Measurements from ENCODE around the gene OSCP1.
"Not testable (repeated sequence)": the region's sequence is repeated elsewhere in the genome, so short reads cannot be mapped to it uniquely, and the experiment has no call there.

The OSCP1 gene, protein sequence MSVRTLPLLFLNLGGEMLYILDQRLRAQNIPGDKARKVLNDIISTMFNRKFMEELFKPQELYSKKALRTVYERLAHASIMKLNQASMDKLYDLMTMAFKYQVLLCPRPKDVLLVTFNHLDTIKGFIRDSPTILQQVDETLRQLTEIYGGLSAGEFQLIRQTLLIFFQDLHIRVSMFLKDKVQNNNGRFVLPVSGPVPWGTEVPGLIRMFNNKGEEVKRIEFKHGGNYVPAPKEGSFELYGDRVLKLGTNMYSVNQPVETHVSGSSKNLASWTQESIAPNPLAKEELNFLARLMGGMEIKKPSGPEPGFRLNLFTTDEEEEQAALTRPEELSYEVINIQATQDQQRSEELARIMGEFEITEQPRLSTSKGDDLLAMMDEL

DNA sequence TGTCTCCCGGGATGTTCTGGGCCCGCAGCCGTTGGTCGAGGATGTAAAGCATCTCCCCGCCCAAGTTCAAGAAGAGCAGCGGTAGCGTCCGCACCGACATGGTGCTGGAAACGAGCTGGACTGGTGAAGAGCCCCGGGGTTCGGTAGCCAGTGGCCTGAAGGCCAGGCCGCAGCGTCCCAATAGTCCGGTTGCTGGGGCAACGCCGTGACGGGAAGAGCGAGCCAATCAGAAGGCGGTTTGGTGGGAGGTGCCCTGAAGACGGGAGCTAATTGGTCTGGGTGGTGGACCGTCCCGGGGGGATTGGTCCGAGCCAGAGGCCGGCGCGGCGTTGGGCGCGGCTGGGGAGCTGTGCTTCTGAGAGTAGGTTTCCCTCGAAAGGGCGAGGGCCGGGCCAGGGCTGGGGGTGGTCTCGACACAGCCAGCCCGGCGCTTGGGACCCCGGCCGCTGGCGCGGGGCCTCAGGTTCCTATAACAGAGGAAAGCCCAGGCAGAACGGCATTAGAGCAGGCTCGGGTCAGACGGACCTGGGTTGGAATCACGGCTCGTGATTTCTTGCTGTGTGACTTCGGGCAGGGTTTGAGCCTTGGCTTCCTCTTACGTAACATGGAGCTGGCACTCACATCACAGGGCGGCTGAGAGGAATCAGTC is at the start of gene OSCP1:
OSCP1 (minus strand) TSS at position 182 of the 649 bp plus-strand sequence; CDS start at position 100, 82 bp downstream.
- peak; percentile 100 for DNase-seq (ENCODE audit: extremely low spot score, insufficient read length, low read depth)
- FAIRE-seq, result peak; percentile 98

- DNase-seq (ENCODE audit: extremely low spot score, insufficient read length, low read depth) (no peak), FAIRE-seq (no peak)
These were observed 47.0 kb upstream of the OSCP1 start for GRCh38 chr1:36497207-36497606.

DNA sequence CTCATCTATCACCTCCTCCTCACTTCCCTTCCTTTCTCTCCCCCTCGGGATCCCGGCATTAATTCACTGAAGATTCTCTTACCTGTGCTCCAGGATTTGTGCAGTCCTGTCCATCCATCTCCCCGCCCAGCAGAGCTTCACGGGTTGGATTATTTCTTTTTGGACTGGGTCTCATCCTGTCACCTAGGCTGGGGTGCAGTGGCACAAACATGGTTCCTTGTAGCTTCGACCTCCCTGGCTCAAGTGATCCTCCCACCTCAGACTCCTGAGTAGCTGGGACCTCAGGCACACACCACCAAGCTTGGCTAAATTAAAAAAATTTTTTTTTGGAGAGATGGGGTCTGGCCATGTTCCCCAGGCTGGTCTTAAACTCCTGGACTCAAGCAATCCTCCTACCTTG is 44.7 kb upstream of the OSCP1 start:
- no peak for FAIRE-seq

DNA sequence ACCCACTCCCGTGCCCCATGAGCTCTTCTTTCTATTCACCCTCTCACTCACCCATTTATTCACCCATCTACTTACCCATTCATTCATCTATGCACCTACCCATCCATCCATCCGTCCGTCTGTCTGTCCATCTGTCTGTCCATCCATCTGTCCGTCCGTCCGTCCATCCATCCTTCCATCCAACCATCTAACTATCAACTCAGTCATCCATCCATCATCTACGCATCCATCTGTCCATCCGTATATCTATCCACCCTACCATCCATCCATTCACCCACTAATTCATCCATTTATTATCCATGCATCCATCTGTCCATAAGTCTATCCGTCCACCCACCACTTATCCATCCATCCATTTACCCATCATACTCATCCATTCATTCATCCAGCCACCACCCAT is 43.3 kb upstream of the OSCP1 start:
- DNase-seq (ENCODE audit: extremely low spot score, insufficient read length, low read depth) (no peak), FAIRE-seq (no peak)

More for the DNA sequence above, 44.7 kb upstream of the OSCP1 start:
- no peak for DNase-seq (ENCODE audit: extremely low spot score, insufficient read length, low read depth)

- FAIRE-seq, result no peak
These were observed 42.2 kb upstream of the OSCP1 start for GRCh38 chr1:36492491-36492890.

GRCh38 chr1:36489258-36490051 is 39.2 kb upstream of the OSCP1 start:
- DNase-seq (ENCODE audit: extremely low spot score, insufficient read length, low read depth); FAIRE-seq: not testable (repeated sequence)

More at GRCh38 chr1:36492491-36492890, 42.2 kb upstream of the OSCP1 start:
- no peak for DNase-seq (ENCODE audit: extremely low spot score, insufficient read length, low read depth)

DNA sequence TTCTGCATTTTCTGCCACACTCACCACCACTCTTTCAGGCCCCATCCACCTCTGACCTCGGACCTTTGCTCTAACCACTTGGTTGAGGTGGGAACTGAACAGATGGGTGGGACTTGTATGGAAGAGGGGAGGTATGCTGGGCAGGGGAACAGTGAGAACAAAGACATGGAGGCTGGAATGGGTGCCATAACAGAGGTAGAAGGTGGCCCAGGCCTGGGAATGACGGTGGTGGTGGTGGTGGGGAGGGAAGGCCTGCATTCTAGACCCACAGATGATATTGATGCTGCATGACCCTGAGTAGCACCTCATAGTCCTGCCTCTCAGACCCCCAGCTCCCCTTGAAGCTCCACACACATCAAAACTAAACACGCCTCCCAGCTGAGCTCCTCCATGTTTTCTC is 37.7 kb upstream of the OSCP1 start:
- FAIRE-seq (no peak), DNase-seq (ENCODE audit: extremely low spot score, insufficient read length, low read depth) (no peak)

GRCh38 chr1:36487336-36487725 is 37.1 kb upstream of the OSCP1 start:
- not testable (repeated sequence) for FAIRE-seq

GRCh38 chr1:36486439-36487335 is 36.4 kb upstream of the OSCP1 start:
- FAIRE-seq, result peak; percentile 12
- no peak for DNase-seq (ENCODE audit: extremely low spot score, insufficient read length, low read depth)

More at GRCh38 chr1:36487336-36487725, 37.1 kb upstream of the OSCP1 start:
- DNase-seq (ENCODE audit: extremely low spot score, insufficient read length, low read depth), result not testable (repeated sequence)

DNA sequence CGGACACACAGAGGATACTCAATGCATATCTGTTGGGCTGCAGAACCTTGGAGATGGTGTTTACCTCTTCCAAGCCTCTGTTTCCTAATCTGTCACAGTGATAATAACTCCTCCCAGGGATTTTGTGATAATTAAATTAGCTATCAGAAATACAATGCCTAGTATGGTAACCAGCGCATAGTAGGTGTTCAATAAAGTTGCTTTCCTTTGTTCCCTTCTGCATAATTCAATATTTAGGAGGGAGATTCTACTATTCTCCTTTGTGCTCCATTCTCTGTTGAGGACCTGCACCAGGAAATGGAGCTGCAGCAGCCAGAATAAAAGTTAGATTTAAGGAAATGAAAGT is 35.8 kb upstream of the OSCP1 start:
- FAIRE-seq, result no peak
- DNase-seq (ENCODE audit: extremely low spot score, insufficient read length, low read depth), result no peak

DNA sequence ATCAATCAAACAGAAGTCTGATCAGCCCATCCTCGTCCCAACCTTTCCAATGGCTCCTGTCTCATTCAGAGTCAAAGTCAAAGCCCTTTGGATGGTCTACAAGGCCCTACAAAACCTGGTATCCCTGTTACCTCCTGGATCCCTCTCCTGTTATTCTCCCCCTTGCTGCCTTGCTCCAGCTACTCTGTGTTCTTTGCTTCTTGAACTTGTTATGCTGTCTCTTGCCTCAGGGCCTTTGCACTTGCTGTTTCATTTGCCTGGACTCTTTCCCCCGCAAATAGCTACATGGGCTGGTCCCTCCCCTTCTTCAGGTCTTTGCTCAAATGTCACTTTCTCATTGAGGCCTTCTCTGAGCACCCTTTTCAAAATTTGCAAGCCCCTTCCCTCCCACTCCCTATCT is 33.8 kb upstream of the OSCP1 start:
- FAIRE-seq (no peak), DNase-seq (ENCODE audit: extremely low spot score, insufficient read length, low read depth) (no peak)

DNA sequence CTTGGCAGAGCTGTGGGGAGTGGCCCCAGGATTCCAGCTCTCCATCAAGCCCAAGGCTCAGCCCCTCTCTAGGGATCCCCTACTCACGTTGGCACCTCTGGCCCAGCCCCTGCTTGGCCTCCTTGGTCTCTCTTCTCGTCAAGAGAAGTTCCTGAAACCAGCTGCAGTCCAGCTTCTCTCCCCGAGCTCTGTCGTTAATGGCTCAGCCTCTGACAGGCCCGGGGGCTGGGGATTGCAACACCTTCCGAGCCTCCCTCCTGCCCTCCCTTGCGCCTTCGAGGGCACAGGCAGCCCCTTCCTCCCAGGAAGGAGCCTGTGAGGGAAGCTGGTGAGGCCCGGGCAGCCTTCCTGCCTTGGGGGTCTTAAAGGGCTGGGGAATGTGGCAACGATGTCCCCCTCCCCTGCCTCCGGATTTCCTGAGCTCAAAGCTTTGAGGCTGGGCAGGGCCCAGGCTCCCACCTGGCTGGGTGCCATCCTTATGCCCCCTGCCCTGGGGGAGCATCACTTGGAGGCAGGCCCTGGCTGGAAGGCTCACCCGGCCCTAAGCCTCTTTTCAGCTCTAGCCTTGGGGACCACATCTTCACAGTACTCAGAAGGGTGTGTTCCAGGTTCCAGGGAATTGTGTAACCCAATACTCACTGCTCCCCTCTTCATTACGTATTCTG is 32.6 kb upstream of the OSCP1 start, which contains the start of gene CSF3R:
CSF3R (minus strand) TSS at position 190 of the 665 bp plus-strand sequence. CDS start 3,417 bp downstream, outside the sequence.
- no peak for FAIRE-seq
- no peak for DNase-seq (ENCODE audit: extremely low spot score, insufficient read length, low read depth)

DNA sequence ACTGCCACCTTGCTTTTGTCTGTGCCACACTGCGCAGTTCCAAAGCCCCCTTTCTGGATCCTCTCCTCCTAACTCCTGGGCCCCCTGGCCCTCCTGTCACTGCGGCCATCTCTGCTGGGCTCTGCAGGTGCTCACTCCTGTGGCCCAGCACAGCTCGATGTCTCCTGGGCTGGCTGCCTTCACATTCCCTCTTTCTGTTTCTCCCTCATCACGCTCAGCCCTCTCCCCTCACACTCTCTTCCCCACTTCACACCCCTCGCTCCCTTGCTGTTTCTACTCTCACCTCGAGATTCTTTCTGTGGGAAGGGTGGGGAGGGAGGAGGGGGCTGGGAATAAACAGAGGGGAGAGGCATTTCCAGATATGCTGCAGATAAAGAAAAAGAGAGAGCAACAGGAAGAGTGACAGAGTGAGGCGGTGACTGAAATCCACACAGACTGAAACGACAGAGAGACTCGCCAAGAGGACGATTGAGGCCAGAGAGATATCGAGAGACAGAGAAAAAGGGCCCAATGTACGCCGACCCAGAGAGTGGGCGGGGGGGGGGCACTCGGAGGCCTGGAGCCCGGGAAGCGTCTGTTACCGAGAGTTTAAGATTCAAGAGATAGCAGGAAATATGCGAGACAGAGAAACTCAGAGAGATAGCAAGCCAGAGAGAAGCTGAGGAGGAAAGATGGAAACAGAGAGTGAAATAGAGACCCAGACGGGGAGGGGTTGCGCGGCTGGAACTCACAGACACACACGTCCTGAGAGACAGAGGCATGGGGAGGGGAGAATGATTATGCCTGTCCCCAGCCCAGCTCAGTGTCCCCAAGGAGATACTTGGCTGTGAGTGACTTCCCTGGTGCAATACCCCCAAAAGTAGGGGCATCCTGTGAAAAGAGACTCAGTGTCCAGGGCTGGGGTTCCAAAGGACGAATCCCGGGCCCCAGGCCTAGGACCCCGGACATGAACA is 31.8 kb upstream of the OSCP1 start:
- no peak for DNase-seq (ENCODE audit: extremely low spot score, insufficient read length, low read depth)
- no peak for FAIRE-seq

GRCh38 chr1:36481091-36481490 is 30.8 kb upstream of the OSCP1 start:
- FAIRE-seq (no peak), DNase-seq (ENCODE audit: extremely low spot score, insufficient read length, low read depth) (no peak)

- DNase-seq (ENCODE audit: extremely low spot score, insufficient read length, low read depth), result no peak
- FAIRE-seq, result no peak
These were observed 29.9 kb upstream of the OSCP1 start for GRCh38 chr1:36480161-36480560.

GRCh38 chr1:36479505-36480051 is 29.3 kb upstream of the OSCP1 start:
- DNase-seq (ENCODE audit: extremely low spot score, insufficient read length, low read depth) (no peak), FAIRE-seq (no peak)

GRCh38 chr1:36477615-36478014 is 27.4 kb upstream of the OSCP1 start:
- not testable (repeated sequence) for FAIRE-seq; DNase-seq (ENCODE audit: extremely low spot score, insufficient read length, low read depth)

- DNase-seq (ENCODE audit: extremely low spot score, insufficient read length, low read depth) (no peak), FAIRE-seq (no peak)
These were observed 26.7 kb upstream of the OSCP1 start for GRCh38 chr1:36476945-36477344.
